Sigmoid colon (tissue), 7 donors: ENCODE results near the gene STX17. TPM values are rescaled to one million over a fixed set of nuclear protein-coding genes. Genes with fewer than 3 reads are reported as not detected.
"Not testable (repeated sequence)": the region's sequence is repeated elsewhere in the genome, so short reads cannot be mapped to it uniquely, and the experiment has no call there.

Source experiments
- DNase-seq: peaks from one replicate; pipeline ENCODE4 v3.0.0-alpha.2; 2019
- H3K27ac ChIP-seq, 4 donors: fragments of 200-600 bp; sonication (generic); one replicate each; pipeline ENCODE4 v1.5.1; 2016 to 2019; ENCODE audit warnings: mild to moderate bottlenecking in 1 of 4
- H3K27me3 ChIP-seq, 3 donors: fragments of 200-600 bp; sonication (generic); one replicate each; pipeline ENCODE4 v1.5.1; 2019; ENCODE audit warnings: mild to moderate bottlenecking in 1 of 3
- H3K36me3 ChIP-seq, 4 donors: fragments of 200-600 bp; sonication (generic); one replicate each; pipeline ENCODE4 v1.5.1; 2016 to 2019
- H3K4me1 ChIP-seq, 4 donors: fragments of 200-600 bp; sonication (generic); one replicate each; pipeline ENCODE4 v1.5.1; 2017 to 2019
- H3K4me3 ChIP-seq, 4 donors: fragments of 200-600 bp; sonication (generic); one replicate each; pipeline ENCODE4 v1.5.1; 2017 to 2019; ENCODE audit warnings: mild to moderate bottlenecking in 2 of 4, moderate library complexity in 1 of 4
- H3K9me3 ChIP-seq, 4 donors: fragments of 200-600 bp in 3 of 4; sonication (generic) in 3 of 4; one replicate each; pipeline versions ENCODE4 v1.5.1 to v1.6.1; 2013 to 2019
- CTCF ChIP-seq, 4 experiments: fragments of 450-650 bp in 3 of 4; fragments of 200-600 bp in 1 of 4; IDR thresholded peaks; one replicate each; pipeline ENCODE4 v1.5.1; 2016 to 2019; ENCODE audit warnings: antibody characterized with exemption in 4 of 4, mild to moderate bottlenecking in 3 of 4, moderate library complexity in 2 of 4
- EP300 ChIP-seq, 4 donors: sonication (generic); formaldehyde crosslinking; IDR thresholded peaks; one replicate each; pipeline ENCODE4 v1.6.1; 2017; ENCODE audit warnings: antibody characterized with exemption in 4 of 4
- POLR2A ChIP-seq, 2 donors: fragments of 450-650 bp; IDR thresholded peaks; one replicate each; pipeline ENCODE4 v1.6.1; 2016; ENCODE audit warnings: antibody characterized with exemption in 2 of 2, mild to moderate bottlenecking in 2 of 2, moderate library complexity in 2 of 2
- POLR2AphosphoS5 ChIP-seq, 4 donors: sonication (generic); formaldehyde crosslinking; IDR thresholded peaks; one replicate each; pipeline ENCODE4 v1.6.1; 2017; ENCODE audit warnings: antibody characterized with exemption in 4 of 4
- WGBS, 2 donors: extraction: QIAGEN DNeasy Blood & Tissue Kit; methylation state at CpG; one replicate each; pipeline ENCODE4 v1.1.7; 2013; 5-methylcytosine and 5-hydroxymethylcytosine counted together
- intact Hi-C: fragments of 100-400 bp; cut with DNase I; formaldehyde crosslinking; loops from one replicate; pipeline ENCODE4 v1.15.1; 2023
- polyA plus RNA-seq, 3 donors: library from polyadenylated mRNA; stranded (reverse); fragments of 200-250 nt; gene quantifications; one replicate each; pipeline ENCODE4 v1.2.3, GENCODE V29; 2013
- total RNA-seq, 4 donors: library from RNA; depleted of rRNA; stranded (reverse); fragments of >200 nt; gene quantifications; one replicate each; pipeline ENCODE4 v1.1.0, GENCODE V29; 2016
- donor health status: healthy with polysubstance abuse.
- donor health status: Bipolar disorder and iron deficiency.
- donor health status: healthy.

STX17 gene
- total RNA-seq (10 to 100 TPM; 33.4 to 63.7 (median 39.6) TPM), polyA plus RNA-seq (10 to 100 TPM; 10.8 to 12.6 (median 11.3) TPM)

DNA sequence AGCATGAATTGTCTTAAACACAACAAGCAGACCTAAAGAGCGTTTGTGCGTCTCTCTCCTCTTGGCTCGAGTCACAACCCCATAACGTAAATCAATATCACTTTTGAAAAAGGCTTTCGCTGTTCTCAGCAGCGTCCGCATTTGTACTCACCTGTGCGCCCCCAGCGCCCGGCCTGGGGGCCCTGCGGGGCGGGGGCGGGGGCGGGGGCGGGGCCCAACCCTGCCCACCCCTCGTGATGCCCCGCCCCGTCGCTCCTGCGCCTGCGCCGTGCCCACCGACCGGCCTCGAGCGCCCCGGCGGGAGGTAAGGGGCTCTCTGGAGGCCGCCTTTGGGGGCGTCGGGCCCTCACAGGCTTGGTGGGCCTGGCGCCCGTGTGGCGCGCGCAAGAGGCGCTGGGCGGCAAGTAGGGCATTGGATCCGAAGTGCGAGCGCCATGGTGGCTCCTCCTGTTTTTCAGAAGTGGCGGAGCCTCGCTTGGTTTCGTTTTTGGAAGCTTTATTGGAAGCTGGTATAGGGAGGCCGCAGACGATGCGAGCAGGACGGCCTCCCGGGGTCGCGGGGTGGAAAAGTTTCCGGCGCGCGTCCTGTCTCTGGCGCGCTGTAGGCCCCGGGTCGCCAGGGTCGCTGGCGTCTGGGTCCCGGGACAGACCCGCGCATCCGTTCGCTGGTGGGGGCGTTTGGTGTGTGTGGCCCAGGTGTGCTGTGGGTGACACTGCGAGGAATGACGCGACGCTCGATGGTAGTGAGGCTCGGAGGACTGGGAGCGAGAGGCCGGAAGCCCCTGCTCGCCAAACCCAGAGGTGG lies at the start of gene STX17:
Gene STX17 (plus strand): TSS at position 252 of the 805 bp plus-strand sequence. CDS start 8,586 bp downstream, outside the sequence.
- peak; percentile 81 for DNase-seq
- Histone ChIP-seq H3K27me3 (no peaks in the 10 kb centered on the region), H3K4me1 (peaks cover 0 to 25% (median 14%) of the 10 kb centered on the region in 4 donors), H3K9me3 (no peaks in the 10 kb centered on the region), H3K36me3 (peaks cover 0 to under 1% (median 0%) of the 10 kb centered on the region in 4 donors), H3K4me3 (peak within 1 kb of the TSS; percentile 79 to 94 (median 81)), H3K27ac (peak within 1 kb of the TSS; percentile 95 to 99 (median 96))
- intact Hi-C loops = loop anchor here (2.0 to 10.0 kb wide), 3 partner anchors 84 to 684 kb away; partner anchors contain the start of genes ALG2 and SEC61B
- 1% methylated on average over 76 of the region's 76 CpGs for WGBS, 2 donors
- TF ChIP-seq EP300 (IDR thresholded peaks at IDR 0.05) (no peak), CTCF (IDR thresholded peaks at IDR 0.05) (no peak), POLR2A (IDR thresholded peaks at IDR 0.05) (peak; percentile 62 to 69), POLR2AphosphoS5 (IDR thresholded peaks at IDR 0.05) (peak; percentile 95 to 96 (median 95))

DNA sequence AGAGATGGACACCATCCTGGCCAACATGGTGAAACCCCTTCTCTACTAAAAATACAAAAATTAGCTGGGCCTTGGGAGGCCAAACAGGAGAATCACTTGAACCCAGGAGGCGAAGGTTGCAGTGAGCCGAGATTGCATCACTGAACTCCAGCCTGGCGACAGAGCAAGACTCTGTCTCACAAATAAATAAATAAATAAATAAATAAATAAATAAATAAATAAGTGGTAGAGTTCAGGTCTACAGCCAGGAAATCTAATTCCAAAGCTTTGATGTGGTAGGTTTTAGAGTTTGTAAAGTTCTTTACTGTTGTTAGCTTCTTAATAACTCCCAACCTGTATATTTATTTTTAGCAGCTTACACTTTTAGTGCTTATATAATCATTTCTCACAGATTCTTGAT lies 48.9 kb upstream of the STX17 start:
- H3K9me3 ChIP-seq, H3K27ac ChIP-seq, H3K4me3 ChIP-seq, H3K36me3 ChIP-seq, intact Hi-C loops, DNase-seq, H3K27me3 ChIP-seq, H3K4me1 ChIP-seq: not testable (repeated sequence)
- WGBS, 2 donors = 95 to 97% methylated on average over 3 of the region's 3 CpGs

DNA sequence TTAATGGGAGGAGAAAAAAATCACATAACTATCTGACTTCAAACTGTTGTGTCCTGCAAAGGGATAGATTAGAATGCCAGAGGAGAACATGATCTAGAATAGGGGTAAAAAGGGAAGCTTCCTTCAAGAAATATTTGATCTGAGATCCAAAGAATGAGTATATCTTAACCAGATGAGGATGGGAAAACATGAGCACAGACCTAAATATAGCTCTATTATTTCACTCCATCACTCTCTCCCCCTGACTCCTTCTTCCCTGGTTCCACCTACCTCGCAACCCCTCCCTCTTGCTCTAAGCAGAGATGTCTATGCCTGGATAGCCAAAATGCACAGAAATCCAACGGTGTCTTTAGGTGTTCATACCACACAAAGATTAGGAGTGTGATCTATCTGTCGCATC lies 48.4 kb upstream of the STX17 start:
- intact Hi-C loops = no loop called here
- no peak for DNase-seq
- Histone ChIP-seq H3K4me3 (no peak overlapping the region), H3K27ac (no peak overlapping the region), H3K9me3 (no peaks in the 10 kb centered on the region), H3K36me3 (no peaks in the 10 kb centered on the region), H3K4me1 (no peaks in the 10 kb centered on the region), H3K27me3 (no peaks in the 10 kb centered on the region)
- TF ChIP-seq POLR2AphosphoS5 (IDR thresholded peaks at IDR 0.05) (no peak), POLR2A (IDR thresholded peaks at IDR 0.05) (no peak), CTCF (IDR thresholded peaks at IDR 0.05) (no peak), EP300 (IDR thresholded peaks at IDR 0.05) (no peak)
- WGBS, 2 donors = 94 to 95% methylated on average over 3 of the region's 3 CpGs

DNA sequence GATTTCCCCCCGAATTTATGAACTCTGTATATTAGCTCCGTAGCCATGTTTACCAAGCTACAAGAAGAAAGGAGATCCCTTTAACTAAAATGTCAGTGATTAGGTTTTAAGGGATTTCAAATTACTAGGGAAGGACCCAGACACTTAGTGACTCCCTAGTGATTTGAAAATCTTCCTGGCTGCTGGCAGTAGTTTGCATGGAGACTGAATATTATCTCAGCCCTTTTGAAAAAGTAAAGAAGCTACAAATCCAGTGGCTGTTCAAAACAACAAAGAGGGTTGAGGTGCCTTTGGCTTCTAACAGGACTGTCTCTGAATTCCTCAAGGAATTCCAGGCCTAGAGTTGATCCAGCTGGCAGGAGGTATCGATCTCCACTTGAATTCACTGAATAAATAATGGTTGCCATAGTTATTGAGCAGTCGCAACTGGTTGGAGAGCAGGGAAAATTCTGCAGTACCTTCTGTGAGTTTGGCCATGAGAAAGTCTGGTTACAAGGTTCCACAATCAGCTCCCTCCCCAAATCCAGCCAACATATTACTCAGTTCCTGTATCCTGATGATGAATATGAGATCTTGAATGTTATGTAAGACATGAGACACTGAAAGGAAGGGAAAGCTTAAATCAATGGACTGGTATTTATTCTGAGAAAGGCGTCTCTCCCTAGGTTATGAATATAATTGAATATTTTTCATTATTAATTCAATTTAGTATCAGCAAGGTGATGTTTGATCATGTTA lies 47.0 kb upstream of the STX17 start:
- no peak for TF ChIP-seq POLR2A (IDR thresholded peaks at IDR 0.05)
- TF ChIP-seq POLR2AphosphoS5 (IDR thresholded peaks at IDR 0.05) = no peak
- TF ChIP-seq EP300 (IDR thresholded peaks at IDR 0.05) = no peak
- TF ChIP-seq CTCF (IDR thresholded peaks at IDR 0.05) = no peak
- DNase-seq = no peak
- 80 to 86% methylated on average over 5 of the region's 5 CpGs for WGBS, 2 donors

GRCh38 chr9:99860266-99860665 lies 46.2 kb upstream of the STX17 start:
- 62 to 72% methylated on average over 1 of the region's 1 CpG for WGBS, 2 donors
- no peak overlapping the region for H3K4me3 ChIP-seq
- no peak for DNase-seq
- no peak overlapping the region for H3K27ac ChIP-seq
- TF ChIP-seq CTCF (IDR thresholded peaks at IDR 0.05) (no peak), POLR2A (IDR thresholded peaks at IDR 0.05) (no peak), EP300 (IDR thresholded peaks at IDR 0.05) (no peak), POLR2AphosphoS5 (IDR thresholded peaks at IDR 0.05) (no peak)
- no peaks in the 10 kb centered on the region for H3K4me1 ChIP-seq
- no peaks in the 10 kb centered on the region for H3K36me3 ChIP-seq
- no peaks in the 10 kb centered on the region for H3K27me3 ChIP-seq
- intact Hi-C loops = no loop called here
- no peaks in the 10 kb centered on the region for H3K9me3 ChIP-seq

More for the DNA sequence above, 47.0 kb upstream of the STX17 start:
- Histone ChIP-seq H3K4me1 (no peaks in the 10 kb centered on the region), H3K36me3 (no peaks in the 10 kb centered on the region), H3K9me3 (no peaks in the 10 kb centered on the region), H3K27ac (no peak overlapping the region), H3K4me3 (no peak overlapping the region), H3K27me3 (no peaks in the 10 kb centered on the region)
- intact Hi-C loops = no loop called here
